HepG2 (cell line): Measurements from ENCODE around the gene AFDN. TPM values are rescaled to one million over a fixed set of nuclear protein-coding genes. Genes with fewer than 3 reads are reported as not detected.

Experiments
- CCAR2 ChIP-seq: fragments of 200-400 bp; formaldehyde crosslinking; optimal IDR thresholded peaks from 2 replicates; pipeline ENCODE3; 2018; ENCODE audit warnings: low read depth, mild to moderate bottlenecking, low read length, moderate library complexity
- CEBPB ChIP-seq: IDR thresholded peaks from 2 replicates; pipeline ENCODE4 v1.6.1; 2011; ENCODE audit warnings: low read depth, low read length, improper control_type of control experiment, borderline replicate concordance
- KAT2B ChIP-seq: fragments of 150-350 bp; IDR thresholded peaks from 2 replicates; pipeline ENCODE4 v1.6.1; 2014; ENCODE audit warnings: low read depth, low read length, borderline replicate concordance
- LCORL ChIP-seq, 2 experiments: fragments of 450-650 bp in 1 of 2; sonication (generic) in 1 of 2; formaldehyde crosslinking in 1 of 2; IDR thresholded peaks; 2 replicates each; pipeline versions ENCODE4 v1.5.0 to v1.6.1; 2017 to 2020; ENCODE audit warnings: antibody characterized with exemption in 1 of 2, missing genetic modification reagents in 1 of 2
- MEF2D ChIP-seq: sonication (generic); formaldehyde crosslinking; IDR thresholded peaks from 2 replicates; pipeline ENCODE4 v1.5.1; 2020; ENCODE audit warnings: mild to moderate bottlenecking, missing genetic modification reagents
- NR1H2 ChIP-seq: sonication (generic); formaldehyde crosslinking; IDR thresholded peaks from 2 replicates; pipeline ENCODE4 v1.8.1; 2022; ENCODE audit warnings: low read depth, missing genetic modification reagents, borderline replicate concordance
- RARA ChIP-seq: IDR thresholded peaks from 2 replicates; pipeline ENCODE4 v1.6.1; 2016; ENCODE audit warnings: missing genetic modification reagents, missing compliant biosample characterization
- ZNF430 ChIP-seq: sonication (generic); formaldehyde crosslinking; IDR thresholded peaks from 2 replicates; pipeline ENCODE4 v1.9.0; 2021; ENCODE audit warnings: mild to moderate bottlenecking, missing genetic modification reagents
- ZNF572 ChIP-seq: sonication (generic); formaldehyde crosslinking; IDR thresholded peaks from 2 replicates; pipeline ENCODE4 v1.5.1; 2020; ENCODE audit warnings: mild to moderate bottlenecking, missing genetic modification reagents
- ZNF781 ChIP-seq: sonication (generic); formaldehyde crosslinking; IDR thresholded peaks from 2 replicates; pipeline ENCODE4 v1.5.1; 2020; ENCODE audit warnings: borderline replicate concordance, mild to moderate bottlenecking, missing genetic modification reagents; ENCODE audit errors: not compliant biosample characterization
- polyA plus RNA-seq, 8 experiments: library from polyadenylated mRNA; depleted of rRNA in 3 of 8; stranded (reverse) in 7 of 8; unstranded in 1 of 8; fragments of >200 nt; fragmentation: Illumina TruSeq in 4 of 8; extraction: Trizol in 4 of 8; gene quantifications; 2 replicates each; pipeline versions ENCODE4 v1.2.1 to v1.2.3, GENCODE V29; 2011 to 2016; ENCODE audit warnings: low read depth in 4 of 8, missing spikeins in 1 of 8, mixed read lengths in 1 of 8; ENCODE audit not compliant: insufficient read depth in 1 of 8
- total RNA-seq, 5 experiments: library from RNA; depleted of rRNA; stranded (reverse); fragments of >200 nt; fragmentation: Illumina TruSeq; extraction: Trizol; gene quantifications; 2 replicates each; pipeline ENCODE4 v1.2.3, GENCODE V29; 2016; ENCODE audit warnings: low read depth in 1 of 5
- TF ChIP-seq, protein P1 (sequence below): sonication (generic); formaldehyde crosslinking; IDR thresholded peaks from 2 replicates; pipeline ENCODE4 v1.5.0; 2020; ENCODE audit warnings: mild to moderate bottlenecking, missing genetic modification reagents
- TF ChIP-seq, protein P2 (sequence below): sonication (generic); formaldehyde crosslinking; IDR thresholded peaks from 2 replicates; pipeline ENCODE4 v1.4.0; 2020; ENCODE audit warnings: missing genetic modification reagents
- TF ChIP-seq, protein P3 (sequence below): sonication (generic); formaldehyde crosslinking; IDR thresholded peaks from 2 replicates; pipeline ENCODE4 v1.4.0; 2020; ENCODE audit warnings: missing genetic modification reagents, borderline replicate concordance
- TF ChIP-seq, protein P4 (sequence below): sonication (generic); formaldehyde crosslinking; IDR thresholded peaks from 2 replicates; pipeline ENCODE4 v1.5.1; 2020; ENCODE audit warnings: mild to moderate bottlenecking, missing genetic modification reagents
- TF ChIP-seq, protein P5 (sequence below): sonication (generic); formaldehyde crosslinking; IDR thresholded peaks from 2 replicates; pipeline ENCODE4 v1.8.1; 2022; ENCODE audit warnings: low read depth, mild to moderate bottlenecking, missing genetic modification reagents

Gene AFDN
- total and polyA plus RNA-seq, 2 of the 13 experiments (the other 11 are each of a cell fraction or from before 2014, with no cell fraction given), result 136 to 151 TPM

DNA sequence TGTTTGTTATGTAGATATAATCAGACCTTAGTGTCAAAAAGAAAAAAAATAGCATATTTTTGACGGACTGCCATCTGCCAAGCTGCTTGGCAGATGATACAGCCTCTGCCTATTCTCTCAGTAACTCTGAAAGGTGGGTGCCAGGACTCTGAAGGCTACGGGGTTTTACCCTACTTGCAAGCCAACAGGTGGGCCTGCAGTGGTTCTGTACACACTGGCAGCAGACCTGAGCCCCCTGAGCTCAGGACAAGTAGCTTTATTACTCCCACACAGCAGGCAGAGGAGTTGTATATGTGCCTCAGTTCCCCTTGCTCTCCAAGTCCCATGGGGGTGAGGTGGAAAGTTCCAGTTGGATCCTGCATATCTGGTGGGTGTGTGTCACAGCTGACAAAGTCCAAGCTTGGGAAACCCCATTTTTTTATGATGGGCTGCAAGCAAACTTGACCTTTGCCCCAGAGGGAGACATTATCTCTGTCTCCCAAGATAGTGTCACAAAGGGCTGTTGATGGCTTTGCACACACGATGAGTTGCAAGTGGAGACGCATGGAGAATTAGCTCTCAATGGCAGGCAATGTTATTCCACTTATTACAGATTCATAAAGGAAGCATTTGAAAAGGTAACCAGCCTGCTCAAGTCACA, 20.5 kb upstream of the AFDN start (continued):
- TF ChIP-seq, protein P1, sequence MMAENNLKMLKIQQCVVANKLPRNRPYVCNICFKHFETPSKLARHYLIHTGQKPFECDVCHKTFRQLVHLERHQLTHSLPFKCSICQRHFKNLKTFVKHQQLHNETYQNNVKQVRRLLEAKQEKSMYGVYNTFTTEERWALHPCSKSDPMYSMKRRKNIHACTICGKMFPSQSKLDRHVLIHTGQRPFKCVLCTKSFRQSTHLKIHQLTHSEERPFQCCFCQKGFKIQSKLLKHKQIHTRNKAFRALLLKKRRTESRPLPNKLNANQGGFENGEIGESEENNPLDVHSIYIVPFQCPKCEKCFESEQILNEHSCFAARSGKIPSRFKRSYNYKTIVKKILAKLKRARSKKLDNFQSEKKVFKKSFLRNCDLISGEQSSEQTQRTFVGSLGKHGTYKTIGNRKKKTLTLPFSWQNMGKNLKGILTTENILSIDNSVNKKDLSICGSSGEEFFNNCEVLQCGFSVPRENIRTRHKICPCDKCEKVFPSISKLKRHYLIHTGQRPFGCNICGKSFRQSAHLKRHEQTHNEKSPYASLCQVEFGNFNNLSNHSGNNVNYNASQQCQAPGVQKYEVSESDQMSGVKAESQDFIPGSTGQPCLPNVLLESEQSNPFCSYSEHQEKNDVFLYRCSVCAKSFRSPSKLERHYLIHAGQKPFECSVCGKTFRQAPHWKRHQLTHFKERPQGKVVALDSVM (CRISPR knock-in tag), result no peak
- TF ChIP-seq CEBPB (peak; percentile 63), ZNF781 (CRISPR knock-in tag) (no peak), KAT2B (no peak), RARA (CRISPR knock-in tag) (peak; percentile 87), ZNF572 (no peak), CCAR2 (no peak), MEF2D (CRISPR knock-in tag) (peak; percentile 62; the same call in 1 of the 2 replicates), NR1H2 (no peak), LCORL (IDR thresholded peaks at IDR 0.05) (no peak), LCORL (CRISPR knock-in tag; IDR thresholded peaks at IDR 0.05) (peak; percentile 81), ZNF430 (CRISPR knock-in tag) (0 out of 2 replicates have a peak, but pooled peaks have one; percentile 14)
- TF ChIP-seq, protein P2, sequence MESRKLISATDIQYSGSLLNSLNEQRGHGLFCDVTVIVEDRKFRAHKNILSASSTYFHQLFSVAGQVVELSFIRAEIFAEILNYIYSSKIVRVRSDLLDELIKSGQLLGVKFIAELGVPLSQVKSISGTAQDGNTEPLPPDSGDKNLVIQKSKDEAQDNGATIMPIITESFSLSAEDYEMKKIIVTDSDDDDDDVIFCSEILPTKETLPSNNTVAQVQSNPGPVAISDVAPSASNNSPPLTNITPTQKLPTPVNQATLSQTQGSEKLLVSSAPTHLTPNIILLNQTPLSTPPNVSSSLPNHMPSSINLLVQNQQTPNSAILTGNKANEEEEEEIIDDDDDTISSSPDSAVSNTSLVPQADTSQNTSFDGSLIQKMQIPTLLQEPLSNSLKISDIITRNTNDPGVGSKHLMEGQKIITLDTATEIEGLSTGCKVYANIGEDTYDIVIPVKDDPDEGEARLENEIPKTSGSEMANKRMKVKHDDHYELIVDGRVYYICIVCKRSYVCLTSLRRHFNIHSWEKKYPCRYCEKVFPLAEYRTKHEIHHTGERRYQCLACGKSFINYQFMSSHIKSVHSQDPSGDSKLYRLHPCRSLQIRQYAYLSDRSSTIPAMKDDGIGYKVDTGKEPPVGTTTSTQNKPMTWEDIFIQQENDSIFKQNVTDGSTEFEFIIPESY (CRISPR knock-in tag), result peak; percentile 47
- TF ChIP-seq, protein P3, sequence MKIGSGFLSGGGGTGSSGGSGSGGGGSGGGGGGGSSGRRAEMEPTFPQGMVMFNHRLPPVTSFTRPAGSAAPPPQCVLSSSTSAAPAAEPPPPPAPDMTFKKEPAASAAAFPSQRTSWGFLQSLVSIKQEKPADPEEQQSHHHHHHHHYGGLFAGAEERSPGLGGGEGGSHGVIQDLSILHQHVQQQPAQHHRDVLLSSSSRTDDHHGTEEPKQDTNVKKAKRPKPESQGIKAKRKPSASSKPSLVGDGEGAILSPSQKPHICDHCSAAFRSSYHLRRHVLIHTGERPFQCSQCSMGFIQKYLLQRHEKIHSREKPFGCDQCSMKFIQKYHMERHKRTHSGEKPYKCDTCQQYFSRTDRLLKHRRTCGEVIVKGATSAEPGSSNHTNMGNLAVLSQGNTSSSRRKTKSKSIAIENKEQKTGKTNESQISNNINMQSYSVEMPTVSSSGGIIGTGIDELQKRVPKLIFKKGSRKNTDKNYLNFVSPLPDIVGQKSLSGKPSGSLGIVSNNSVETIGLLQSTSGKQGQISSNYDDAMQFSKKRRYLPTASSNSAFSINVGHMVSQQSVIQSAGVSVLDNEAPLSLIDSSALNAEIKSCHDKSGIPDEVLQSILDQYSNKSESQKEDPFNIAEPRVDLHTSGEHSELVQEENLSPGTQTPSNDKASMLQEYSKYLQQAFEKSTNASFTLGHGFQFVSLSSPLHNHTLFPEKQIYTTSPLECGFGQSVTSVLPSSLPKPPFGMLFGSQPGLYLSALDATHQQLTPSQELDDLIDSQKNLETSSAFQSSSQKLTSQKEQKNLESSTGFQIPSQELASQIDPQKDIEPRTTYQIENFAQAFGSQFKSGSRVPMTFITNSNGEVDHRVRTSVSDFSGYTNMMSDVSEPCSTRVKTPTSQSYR (CRISPR knock-in tag), result peak; percentile 45; the same call in 1 of the 2 replicates
- TF ChIP-seq, protein P4, sequence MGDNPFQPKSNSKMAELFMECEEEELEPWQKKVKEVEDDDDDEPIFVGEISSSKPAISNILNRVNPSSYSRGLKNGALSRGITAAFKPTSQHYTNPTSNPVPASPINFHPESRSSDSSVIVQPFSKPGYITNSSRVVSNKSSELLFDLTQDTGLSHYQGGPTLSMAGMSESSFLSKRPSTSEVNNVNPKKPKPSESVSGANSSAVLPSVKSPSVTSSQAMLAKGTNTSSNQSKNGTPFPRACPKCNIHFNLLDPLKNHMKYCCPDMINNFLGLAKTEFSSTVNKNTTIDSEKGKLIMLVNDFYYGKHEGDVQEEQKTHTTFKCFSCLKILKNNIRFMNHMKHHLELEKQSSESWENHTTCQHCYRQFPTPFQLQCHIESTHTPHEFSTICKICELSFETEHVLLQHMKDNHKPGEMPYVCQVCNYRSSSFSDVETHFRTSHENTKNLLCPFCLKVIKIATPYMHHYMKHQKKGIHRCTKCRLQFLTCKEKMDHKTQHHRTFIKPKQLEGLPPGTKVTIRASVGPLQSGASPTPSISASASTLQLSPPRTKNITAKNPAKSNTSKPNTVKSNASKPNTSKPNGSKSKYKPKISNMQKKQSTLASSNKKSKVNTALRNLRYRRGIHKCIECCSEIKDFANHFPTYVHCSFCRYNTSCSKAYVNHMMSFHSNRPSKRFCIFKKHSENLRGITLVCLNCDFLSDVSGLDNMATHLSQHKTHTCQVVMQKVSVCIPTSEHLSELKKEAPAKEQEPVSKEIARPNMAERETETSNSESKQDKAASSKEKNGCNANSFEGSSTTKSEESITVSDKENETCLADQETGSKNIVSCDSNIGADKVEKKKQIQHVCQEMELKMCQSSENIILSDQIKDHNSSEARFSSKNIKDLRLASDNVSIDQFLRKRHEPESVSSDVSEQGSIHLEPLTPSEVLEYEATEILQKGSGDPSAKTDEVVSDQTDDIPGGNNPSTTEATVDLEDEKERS (CRISPR knock-in tag), result no peak
- TF ChIP-seq, protein P5, sequence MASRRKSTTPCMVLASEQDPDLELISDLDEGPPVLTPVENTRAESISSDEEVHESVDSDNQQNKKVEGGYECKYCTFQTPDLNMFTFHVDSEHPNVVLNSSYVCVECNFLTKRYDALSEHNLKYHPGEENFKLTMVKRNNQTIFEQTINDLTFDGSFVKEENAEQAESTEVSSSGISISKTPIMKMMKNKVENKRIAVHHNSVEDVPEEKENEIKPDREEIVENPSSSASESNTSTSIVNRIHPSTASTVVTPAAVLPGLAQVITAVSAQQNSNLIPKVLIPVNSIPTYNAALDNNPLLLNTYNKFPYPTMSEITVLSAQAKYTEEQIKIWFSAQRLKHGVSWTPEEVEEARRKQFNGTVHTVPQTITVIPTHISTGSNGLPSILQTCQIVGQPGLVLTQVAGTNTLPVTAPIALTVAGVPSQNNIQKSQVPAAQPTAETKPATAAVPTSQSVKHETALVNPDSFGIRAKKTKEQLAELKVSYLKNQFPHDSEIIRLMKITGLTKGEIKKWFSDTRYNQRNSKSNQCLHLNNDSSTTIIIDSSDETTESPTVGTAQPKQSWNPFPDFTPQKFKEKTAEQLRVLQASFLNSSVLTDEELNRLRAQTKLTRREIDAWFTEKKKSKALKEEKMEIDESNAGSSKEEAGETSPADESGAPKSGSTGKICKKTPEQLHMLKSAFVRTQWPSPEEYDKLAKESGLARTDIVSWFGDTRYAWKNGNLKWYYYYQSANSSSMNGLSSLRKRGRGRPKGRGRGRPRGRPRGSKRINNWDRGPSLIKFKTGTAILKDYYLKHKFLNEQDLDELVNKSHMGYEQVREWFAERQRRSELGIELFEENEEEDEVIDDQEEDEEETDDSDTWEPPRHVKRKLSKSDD, result no peak; the same call in 1 of the 2 replicates
